Activated CD4-positive, CD25-positive, alpha-beta regulatory T cell treated with anti-CD3 and anti-CD28 coated beads, Interleukin-2, amount 50 U/mL, for 72 hours (primary cell): ENCODE data around the gene ST6GAL2.

Source experiments
- DNase-seq: peaks from one replicate; pipeline ENCODE4 v3.0.0; 2021

ST6GAL2 gene

GRCh38 chr2:106885971-106886915 is at the start of gene ST6GAL2:
Gene ST6GAL2 (minus strand): TSS chr2:106886167. CDS start chr2:106843977, 42,190 bp downstream.
- no peak for DNase-seq

GRCh38 chr2:106932644-106933043 is 46.7 kb upstream of the ST6GAL2 start:
- no peak for DNase-seq

- no peak for DNase-seq
Measured at GRCh38 chr2:106931717-106932335, 45.9 kb upstream of the ST6GAL2 start.

GRCh38 chr2:106921451-106921850 is 35.5 kb upstream of the ST6GAL2 start:
- DNase-seq, result no peak

GRCh38 chr2:106919012-106919411 is 33.0 kb upstream of the ST6GAL2 start:
- no peak for DNase-seq

GRCh38 chr2:106904242-106904641 is 18.3 kb upstream of the ST6GAL2 start:
- no peak for DNase-seq

- no peak for DNase-seq
Measured at GRCh38 chr2:106899786-106900530, 14.0 kb upstream of the ST6GAL2 start.

- no peak for DNase-seq
Measured at GRCh38 chr2:106894545-106894944, 8.6 kb upstream of the ST6GAL2 start.

- no peak for DNase-seq
Measured at GRCh38 chr2:106892048-106892447, 6.1 kb upstream of the ST6GAL2 start.

- no peak for DNase-seq
Measured at GRCh38 chr2:106890606-106891005, 4.6 kb upstream of the ST6GAL2 start.

GRCh38 chr2:106886916-106887758 is 1.2 kb upstream of the ST6GAL2 start:
- DNase-seq, result no peak

GRCh38 chr2:106885329-106885728 is 638 bp downstream of the ST6GAL2 start:
- no peak for DNase-seq

- DNase-seq, result no peak
Measured at GRCh38 chr2:106882673-106883072, 3.3 kb downstream of the ST6GAL2 start.

GRCh38 chr2:106878206-106878605 is 7.8 kb downstream of the ST6GAL2 start:
- no peak for DNase-seq

- no peak for DNase-seq
Measured at GRCh38 chr2:106876699-106877098, 9.3 kb downstream of the ST6GAL2 start.

- no peak for DNase-seq
Measured at GRCh38 chr2:106869512-106870275, 16.3 kb downstream of the ST6GAL2 start.

- DNase-seq, result no peak
Measured at GRCh38 chr2:106868275-106868674, 17.7 kb downstream of the ST6GAL2 start.

GRCh38 chr2:106867196-106867953 is 18.6 kb downstream of the ST6GAL2 start:
- DNase-seq, result no peak

- no peak for DNase-seq
Measured at GRCh38 chr2:106866641-106867040, 19.3 kb downstream of the ST6GAL2 start.

- no peak for DNase-seq
Measured at GRCh38 chr2:106864051-106864450, 21.9 kb downstream of the ST6GAL2 start.

- no peak for DNase-seq
Measured at GRCh38 chr2:106863387-106863786, 22.6 kb downstream of the ST6GAL2 start.
